Frontal cortex (tissue), 4 donors: Measurements from ENCODE around the gene CTNNA1. TPM values are rescaled to one million over a fixed set of nuclear protein-coding genes. Genes with fewer than 3 reads are reported as not detected.
A peak's percentile ranks its signal among the peaks of the same experiment; 100 is the strongest.
"Not testable (repeated sequence)": the region's sequence is repeated elsewhere in the genome, so short reads cannot be mapped to it uniquely, and the experiment has no call there.

Experiments
- DNase-seq, 2 donors: peaks; one replicate each; pipeline ENCODE4 v3.0.0; 2012; ENCODE audit warnings: low spot score in 2 of 2
- FAIRE-seq: peaks from 2 replicates; lab custom pipeline; 2012; peaks lifted over from hg19 to GRCh38; lab: Jason Lieb, UNC
- total RNA-seq: library from RNA; depleted of rRNA; stranded (reverse); fragments of >200 nt; gene quantifications from one replicate; pipeline ENCODE4 v1.2.3, GENCODE V29; 2014
- donor health status: control.
- donor health status: control.
- donor health status: control.

CTNNA1 gene
- total RNA-seq, 1 donor from 2014 or later: 220 TPM

- FAIRE-seq (no peak), DNase-seq (no peak)
These were observed 50.7 kb downstream of the CTNNA1 start for GRCh38 chr5:138803935-138804334.

GRCh38 chr5:138805096-138805495 lies 51.9 kb downstream of the CTNNA1 start:
- FAIRE-seq (no peak), DNase-seq (no peak)

DNA sequence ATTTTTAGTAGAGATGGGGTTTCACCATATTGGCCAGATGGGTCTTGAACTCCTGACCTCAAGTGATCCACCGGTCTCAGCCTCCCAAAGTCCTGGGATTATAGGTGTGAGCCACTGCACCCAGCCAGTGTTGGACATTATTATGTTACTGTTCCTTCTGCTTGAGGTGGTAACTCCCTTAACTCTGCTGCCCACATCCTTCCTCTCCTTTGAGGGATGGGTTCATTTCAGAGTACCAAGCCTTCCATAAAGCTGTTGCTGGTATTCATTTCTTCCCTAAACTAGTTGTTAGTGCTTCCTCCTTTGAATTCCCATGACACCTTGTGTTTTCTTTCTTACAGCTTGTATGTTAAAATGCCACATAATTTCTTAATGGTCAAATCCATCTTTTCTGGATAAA lies 54.0 kb downstream of the CTNNA1 start:
- FAIRE-seq (no peak), DNase-seq (no peak)

- FAIRE-seq (no peak), DNase-seq (no peak)
These were observed 56.2 kb downstream of the CTNNA1 start for GRCh38 chr5:138809391-138809790.

GRCh38 chr5:138810861-138811260 lies 57.6 kb downstream of the CTNNA1 start:
- DNase-seq, FAIRE-seq: not testable (repeated sequence)

GRCh38 chr5:138815529-138815928 lies 62.3 kb downstream of the CTNNA1 start:
- FAIRE-seq (no peak), DNase-seq (no peak)

GRCh38 chr5:138817241-138817640 lies 64.0 kb downstream of the CTNNA1 start:
- FAIRE-seq: no peak
- DNase-seq: no peak

DNA sequence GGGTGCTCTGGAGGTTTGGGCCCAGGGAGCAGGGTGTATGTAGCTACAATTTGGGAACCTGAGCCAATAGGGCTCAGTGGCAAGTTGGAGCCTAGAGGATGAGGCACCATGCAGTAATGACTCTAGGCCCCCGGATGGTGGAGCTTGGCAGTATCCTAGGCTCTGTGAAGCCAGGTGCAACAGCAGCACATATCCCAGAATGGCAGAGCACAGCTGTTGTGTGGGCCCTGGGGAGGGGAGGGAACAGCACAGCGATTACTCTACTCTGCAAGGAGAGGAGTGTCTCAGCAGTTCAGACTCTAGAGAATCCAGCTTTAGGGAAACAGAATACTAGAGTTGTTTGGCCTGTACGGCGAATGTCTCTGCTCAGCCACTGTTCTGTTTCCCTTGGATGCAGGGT lies 65.9 kb downstream of the CTNNA1 start:
- DNase-seq (peak in 1 of 2 donors; percentile 22), FAIRE-seq (no peak)

DNA sequence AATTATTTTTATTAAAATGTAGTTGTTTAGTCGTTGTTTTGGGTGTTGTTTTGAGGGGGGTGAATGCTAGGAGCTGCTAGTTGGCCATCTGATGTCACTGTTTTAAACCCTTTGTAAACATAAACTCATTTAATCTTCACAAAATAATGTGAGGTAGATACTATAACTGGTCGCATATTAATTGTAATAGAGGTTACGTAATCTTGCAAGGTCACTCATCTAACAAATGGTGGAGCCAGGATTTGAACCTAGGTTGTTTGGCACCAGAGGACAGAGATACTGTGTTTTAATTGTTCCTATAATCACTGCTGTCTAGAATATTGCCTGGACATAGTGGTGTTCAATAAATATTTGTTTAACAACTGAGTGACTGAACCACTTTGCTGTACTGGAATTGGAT lies 67.5 kb downstream of the CTNNA1 start:
- no peak for DNase-seq
- FAIRE-seq: no peak

- no peak for FAIRE-seq
- no peak for DNase-seq
These were observed 71.3 kb downstream of the CTNNA1 start for GRCh38 chr5:138824516-138824915.

DNA sequence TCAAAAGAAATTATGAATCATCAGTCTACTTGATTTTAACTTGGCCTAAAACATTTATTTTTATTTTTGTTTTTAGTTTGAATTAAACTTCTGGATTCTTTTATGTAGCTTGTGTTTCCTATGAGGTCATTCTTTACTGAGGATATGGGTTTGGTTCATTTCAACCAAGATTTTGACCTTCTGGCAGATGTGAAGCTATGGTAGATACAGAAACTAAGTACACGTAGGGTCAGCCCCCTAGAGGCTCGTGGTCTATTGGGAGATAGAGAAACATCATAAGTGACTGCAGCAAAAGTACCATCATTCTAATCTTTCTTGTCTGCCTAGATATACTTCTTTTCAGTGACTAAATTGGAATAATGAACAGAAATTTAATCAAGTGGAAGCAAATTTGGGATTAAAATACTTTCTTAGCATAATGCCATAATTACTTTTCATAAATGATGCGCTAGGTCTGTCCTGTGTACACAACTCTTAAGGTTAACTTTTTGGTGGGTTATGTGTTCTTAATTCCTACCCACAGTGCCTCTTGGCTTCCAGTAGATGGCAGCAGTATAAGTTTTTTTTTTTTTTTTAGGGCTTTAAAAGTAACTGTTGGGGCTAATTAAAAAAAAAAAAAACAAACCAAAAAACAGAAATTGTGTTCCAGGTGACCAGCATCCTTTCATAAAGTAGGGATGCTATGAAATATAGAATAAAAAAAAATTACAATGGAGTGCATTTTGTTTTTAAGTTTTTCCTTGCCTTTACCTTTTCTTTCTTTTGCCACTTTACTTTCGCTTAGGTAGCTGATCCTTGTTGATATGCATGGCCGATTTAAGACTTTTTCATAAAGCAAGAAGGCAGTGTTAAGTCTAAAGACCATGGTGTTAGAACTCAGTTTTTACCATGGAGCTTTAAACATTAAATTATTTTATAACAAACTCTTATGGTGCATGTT lies 72.0 kb downstream of the CTNNA1 start:
- FAIRE-seq: peak; percentile 62
- peak in 1 of 2 donors; percentile 38 for DNase-seq

DNA sequence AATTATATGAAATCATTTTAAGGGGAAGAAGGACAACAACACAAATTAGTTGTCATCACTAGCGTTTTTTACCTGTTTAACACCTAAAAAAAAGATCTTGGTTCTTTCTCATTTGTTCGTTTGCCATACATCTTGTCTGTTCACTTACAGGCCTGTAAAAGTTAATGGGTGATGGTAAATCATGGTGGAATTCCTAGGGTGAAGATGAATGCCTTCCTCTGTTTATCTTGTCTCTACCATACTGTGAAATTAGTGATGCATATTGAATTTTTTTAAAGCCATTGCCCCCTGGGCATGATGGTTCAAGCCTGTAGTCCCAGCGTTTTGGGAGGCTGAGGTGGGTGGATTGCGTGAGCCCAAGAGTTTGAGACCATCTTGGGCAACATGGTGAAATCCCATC lies 75.3 kb downstream of the CTNNA1 start:
- FAIRE-seq: no peak
- no peak for DNase-seq

GRCh38 chr5:138829341-138829740 lies 76.1 kb downstream of the CTNNA1 start:
- no peak for FAIRE-seq
- DNase-seq: no peak

GRCh38 chr5:138831703-138832102 lies 78.5 kb downstream of the CTNNA1 start:
- DNase-seq (no peak), FAIRE-seq (no peak)

- no peak for DNase-seq
These were observed 79.0 kb downstream of the CTNNA1 start for GRCh38 chr5:138832218-138832617.

GRCh38 chr5:138833080-138833479 lies 79.9 kb downstream of the CTNNA1 start:
- DNase-seq (no peak), FAIRE-seq (no peak)

More at GRCh38 chr5:138832218-138832617, 79.0 kb downstream of the CTNNA1 start:
- no peak for FAIRE-seq

- FAIRE-seq: no peak
- no peak for DNase-seq
These were observed 80.7 kb downstream of the CTNNA1 start for GRCh38 chr5:138833726-138834480.

DNA sequence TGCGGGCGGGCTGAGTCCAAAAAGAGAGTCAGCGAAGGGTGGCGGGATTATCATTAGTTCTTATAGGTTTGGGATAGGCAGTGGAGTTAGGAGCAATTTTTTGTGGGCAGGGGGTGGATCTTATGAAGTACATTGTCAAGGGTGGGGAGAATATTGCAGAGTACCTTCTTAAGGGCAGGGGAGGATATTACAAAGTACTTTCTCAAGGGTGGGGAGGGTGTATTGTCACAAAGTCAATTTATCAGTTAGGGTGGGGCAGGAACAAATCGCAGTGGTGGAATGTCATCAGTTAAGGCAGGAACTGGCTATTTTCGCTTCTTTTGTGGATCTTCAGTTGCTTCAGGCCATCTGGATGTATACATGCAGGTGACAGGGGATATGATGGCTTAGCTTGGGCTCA lies 81.6 kb downstream of the CTNNA1 start:
- FAIRE-seq: not testable (repeated sequence)

DNA sequence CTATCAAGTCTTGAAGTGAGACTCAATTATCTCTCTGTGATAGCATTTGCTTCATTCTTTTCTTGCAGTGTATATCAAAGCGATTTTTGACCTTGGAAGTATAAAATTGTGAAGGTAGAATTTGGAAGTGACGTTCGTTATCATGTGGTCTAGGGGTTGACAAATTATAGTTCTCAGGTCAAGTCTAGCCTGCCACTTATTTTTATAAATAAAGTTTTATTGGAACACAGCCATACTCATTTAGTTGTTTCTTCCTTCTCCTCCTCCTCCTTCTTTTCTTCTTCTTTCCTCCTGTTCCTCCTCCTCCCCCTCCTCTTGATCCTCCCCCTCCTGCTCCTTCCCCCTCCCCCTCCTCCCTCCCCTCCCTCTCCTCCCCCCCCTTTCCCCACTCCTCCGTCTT lies 83.9 kb downstream of the CTNNA1 start:
- DNase-seq (no peak), FAIRE-seq (no peak)

More for the DNA sequence above, 81.6 kb downstream of the CTNNA1 start:
- DNase-seq: not testable (repeated sequence)

- no peak for DNase-seq
- no peak for FAIRE-seq
These were observed 86.9 kb downstream of the CTNNA1 start for GRCh38 chr5:138840103-138840502.

GRCh38 chr5:138841531-138841930 lies 88.3 kb downstream of the CTNNA1 start:
- DNase-seq: no peak
- no peak for FAIRE-seq
